WTC11 (cell line): ENCODE results near the gene PACS1.

ENCODE experiments used
- ETV6 ChIP-seq: sonication (generic); formaldehyde crosslinking; IDR thresholded peaks from 2 replicates; pipeline ENCODE4 v1.8.1; 2022; ENCODE audit warnings: mild to moderate bottlenecking, missing genetic modification reagents
- FOXJ3 ChIP-seq: sonication (generic); formaldehyde crosslinking; IDR thresholded peaks from 2 replicates; pipeline ENCODE4 v1.9.0; 2021; ENCODE audit warnings: missing genetic modification reagents, mild to moderate bottlenecking, borderline replicate concordance
- NR2C2 ChIP-seq: sonication (generic); formaldehyde crosslinking; IDR thresholded peaks from 2 replicates; pipeline ENCODE4 v1.8.0; 2022; ENCODE audit warnings: mild to moderate bottlenecking, missing genetic modification reagents
- TEAD4 ChIP-seq: sonication (generic); formaldehyde crosslinking; IDR thresholded peaks from 2 replicates; pipeline ENCODE4 v1.8.0; 2022; ENCODE audit warnings: mild to moderate bottlenecking, missing genetic modification reagents
- USF2 ChIP-seq: sonication (generic); formaldehyde crosslinking; IDR thresholded peaks from 2 replicates; pipeline ENCODE4 v1.8.1; 2023; ENCODE audit warnings: mild to moderate bottlenecking, missing genetic modification reagents, moderate library complexity

GRCh38 chr11:66068154-66068821 is 1.8 kb upstream of the PACS1 start:
- TF ChIP-seq USF2 (CRISPR knock-in tag) (no peak), FOXJ3 (no peak), TEAD4 (CRISPR knock-in tag) (no peak), ETV6 (0 out of 2 replicates have a peak, but pooled peaks have one; percentile 35), NR2C2 (CRISPR knock-in tag) (no peak)
